Mesodermal cell (in vitro differentiated cells): ENCODE data around the gene SPINT1.

Source experiments
- H3K27ac ChIP-seq: 2 replicates; pipeline ENCODE4 v1.7.0; 2013; ENCODE audit warnings: mild to moderate bottlenecking, low read depth, low read length, moderate library complexity; ENCODE audit not compliant: severe bottlenecking
- H3K36me3 ChIP-seq: 2 replicates; pipeline ENCODE4 v1.7.1; 2013; ENCODE audit warnings: mild to moderate bottlenecking, low read length, moderate library complexity; ENCODE audit not compliant: control insufficient read depth, insufficient read depth
- H3K4me1 ChIP-seq: one replicate; pipeline ENCODE4 v1.7.1; 2013; ENCODE audit warnings: mild to moderate bottlenecking, low read length; ENCODE audit not compliant: insufficient read depth, control insufficient read depth, poor library complexity, severe bottlenecking
- H3K4me3 ChIP-seq: 2 replicates; pipeline ENCODE4 v1.7.0; 2013; ENCODE audit warnings: low read length, control low read depth, mild to moderate bottlenecking; ENCODE audit not compliant: insufficient read depth, poor library complexity, severe bottlenecking; ENCODE audit errors: extremely low read depth
- H3K9me3 ChIP-seq: 2 replicates; pipeline ENCODE4 v1.7.1; 2013; ENCODE audit warnings: mild to moderate bottlenecking, low read length, moderate library complexity; ENCODE audit not compliant: control insufficient read depth
- WGBS, 2 experiments: methylation state at CpG; one replicate each; pipeline ENCODE4 v1.1.5; 2013; ENCODE audit warnings: missing lambda C conversion rate in 2 of 2; ENCODE audit not compliant: insufficient coverage in 2 of 2; 5-methylcytosine and 5-hydroxymethylcytosine counted together

The SPINT1 gene

GRCh38 chr15:40808861-40809450 lies 34.9 kb upstream of the SPINT1 start:
- Histone ChIP-seq H3K9me3 (no peaks in the 10 kb centered on the region), H3K4me3 (no peak overlapping the region), H3K27ac (no peak overlapping the region), H3K4me1 (peaks cover 3% of the 10 kb centered on the region), H3K36me3 (peaks cover 40% of the 10 kb centered on the region)
- WGBS, 2 experiments = 90 to 99% methylated on average over 5 to 6 of the region's 8 CpGs

GRCh38 chr15:40812721-40813425 lies 31.0 kb upstream of the SPINT1 start:
- no peak overlapping the region for H3K27ac ChIP-seq
- peaks cover 31% of the 10 kb centered on the region for H3K36me3 ChIP-seq
- WGBS, 2 experiments = 88 to 93% methylated on average over 8 to 10 of the region's 12 CpGs
- no peaks in the 10 kb centered on the region for H3K4me1 ChIP-seq
- no peak overlapping the region for H3K4me3 ChIP-seq
- H3K9me3 ChIP-seq = no peaks in the 10 kb centered on the region

- WGBS, 2 experiments = 96 to 100% methylated on average over 1 to 3 of the region's 4 CpGs
- H3K4me1 ChIP-seq = no peaks in the 10 kb centered on the region
Observed at GRCh38 chr15:40815042-40815698, 28.7 kb upstream of the SPINT1 start.

GRCh38 chr15:40819048-40819447 lies 24.8 kb upstream of the SPINT1 start:
- Histone ChIP-seq H3K4me3 (no peak overlapping the region), H3K4me1 (no peaks in the 10 kb centered on the region), H3K27ac (no peak overlapping the region), H3K36me3 (no peaks in the 10 kb centered on the region), H3K9me3 (no peaks in the 10 kb centered on the region)
- 93 to 95% methylated on average over 6 to 7 of the region's 7 CpGs for WGBS, 2 experiments

More at GRCh38 chr15:40815042-40815698, 28.7 kb upstream of the SPINT1 start:
- Histone ChIP-seq H3K27ac (no peak overlapping the region), H3K4me3 (no peak overlapping the region), H3K36me3 (peaks cover 21% of the 10 kb centered on the region), H3K9me3 (no peaks in the 10 kb centered on the region)

- Histone ChIP-seq H3K4me1 (no peaks in the 10 kb centered on the region), H3K4me3 (no peak overlapping the region), H3K36me3 (no peaks in the 10 kb centered on the region), H3K9me3 (no peaks in the 10 kb centered on the region), H3K27ac (no peak overlapping the region)
- WGBS, 2 experiments = 97 to 100% methylated on average over 2 of the region's 2 CpGs
Observed at GRCh38 chr15:40821195-40821594, 22.7 kb upstream of the SPINT1 start.

- Histone ChIP-seq H3K4me3 (no peak overlapping the region), H3K9me3 (no peaks in the 10 kb centered on the region), H3K36me3 (no peaks in the 10 kb centered on the region), H3K4me1 (no peaks in the 10 kb centered on the region), H3K27ac (no peak overlapping the region)
- WGBS, 2 experiments = no CpG with 5 or more reads among the region's 1 CpG
Observed at GRCh38 chr15:40823572-40824343, 20.1 kb upstream of the SPINT1 start.

- H3K27ac ChIP-seq = no peak overlapping the region
- H3K4me3 ChIP-seq = no peak overlapping the region
- H3K36me3 ChIP-seq = no peaks in the 10 kb centered on the region
- H3K9me3 ChIP-seq = no peaks in the 10 kb centered on the region
- WGBS, 2 experiments = 78 to 94% methylated on average over 2 of the region's 5 CpGs
- H3K4me1 ChIP-seq = no peaks in the 10 kb centered on the region
Observed at GRCh38 chr15:40825661-40826422, 18.0 kb upstream of the SPINT1 start.

GRCh38 chr15:40826423-40827075 lies 17.3 kb upstream of the SPINT1 start:
- no peak overlapping the region for H3K4me3 ChIP-seq
- no peak overlapping the region for H3K27ac ChIP-seq
- no peaks in the 10 kb centered on the region for H3K36me3 ChIP-seq
- H3K9me3 ChIP-seq = no peaks in the 10 kb centered on the region
- 83% methylated on average over 2 of the region's 4 CpGs; no CpG with 5 or more reads in 1 of the 2 experiments for WGBS, 2 experiments
- no peaks in the 10 kb centered on the region for H3K4me1 ChIP-seq

- H3K4me3 ChIP-seq = no peak within 1 kb of the TSS
- no peaks in the 10 kb centered on the region for H3K36me3 ChIP-seq
- 86 to 100% methylated on average over 2 to 6 of the region's 6 CpGs for WGBS, 2 experiments
- no peaks in the 10 kb centered on the region for H3K4me1 ChIP-seq
- no peak within 1 kb of the TSS for H3K27ac ChIP-seq
- H3K9me3 ChIP-seq = no peaks in the 10 kb centered on the region
Observed at GRCh38 chr15:40828447-40829036, 15.3 kb upstream of the SPINT1 start, which contains the start of gene PPP1R14D. PPP1R14D (minus strand) TSS chr15:40828708; CDS start chr15:40828641, 67 bp downstream.
